ENCODE data around the gene IFNK. TPM values are rescaled to one million over a fixed set of nuclear protein-coding genes. Genes with fewer than 3 reads are reported as not detected.

The IFNK gene
- polyA plus RNA-seq, 1 donor (not counting 4 experiments of a cell fraction or from before 2014, with no cell fraction given), result 29.2 TPM

DNA sequence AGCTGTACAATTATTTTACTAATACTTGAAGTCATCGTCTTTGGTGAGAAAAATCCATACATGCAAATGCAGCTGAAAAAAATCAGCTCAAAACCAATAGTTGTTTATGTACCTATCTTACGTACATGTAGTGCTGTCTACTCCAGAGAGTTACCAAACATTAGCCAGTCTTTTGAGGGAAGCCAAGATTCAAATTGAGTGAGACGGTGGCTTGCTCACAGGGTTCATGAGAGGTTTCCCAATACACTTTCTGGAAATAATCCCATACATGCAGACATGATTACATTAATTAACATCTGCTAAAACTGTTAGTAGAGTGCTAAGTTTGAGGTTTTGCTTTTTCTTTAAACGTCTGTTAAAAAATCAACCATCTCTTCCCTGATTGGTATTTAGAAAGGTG is 46.9 kb downstream of the IFNK start:
- FAIRE-seq (no peak), DNase-seq (ENCODE audit: low read depth, low spot score) (no peak)
- Histone ChIP-seq H3K9me3 (ENCODE audit: control insufficient read depth, low read depth, low read length) (no peaks in the 10 kb centered on the region), H3K4me1 (ENCODE audit: control insufficient read depth, extremely low read depth, insufficient read depth, low read length) (peaks cover 9% of the 10 kb centered on the region), H4K20me1 (ENCODE audit: control insufficient read depth, extremely low read depth, insufficient read depth, low read length) (no peaks in the 10 kb centered on the region), H3K36me3 (ENCODE audit: control insufficient read depth in 2 of 2, extremely low read depth in 1 of 2, insufficient read depth in 2 of 2, low read length in 2 of 2) (peaks cover 0 to 2% of the 10 kb centered on the region in 2 experiments), H3K9ac (ENCODE audit: control insufficient read depth, extremely low read depth, insufficient read depth, low read length) (no peak overlapping the region), H3K27me3 (ENCODE audit: control insufficient read depth, extremely low read depth, insufficient read depth, low read length) (no peaks in the 10 kb centered on the region), H3K27ac (ENCODE audit: control insufficient read depth, insufficient read depth, low read length) (no peak overlapping the region), H3K4me3 (ENCODE audit: control insufficient read depth in 2 of 3, extremely low read depth in 1 of 3, insufficient read depth in 2 of 3, low read depth in 1 of 3, low read length in 3 of 3) (no peak overlapping the region), H3K4me2 (ENCODE audit: control insufficient read depth, extremely low read depth, insufficient read depth, low read depth, low read length) (no peak overlapping the region), H2AFZ (ENCODE audit: control insufficient read depth, low read length) (no peak overlapping the region), H3K79me2 (ENCODE audit: control insufficient read depth, insufficient read depth, low read length) (peaks cover 2% of the 10 kb centered on the region), H3K9me1 (ENCODE audit: control insufficient read depth, extremely low read depth, insufficient read depth, low read length) (no peaks in the 10 kb centered on the region)
- dilution Hi-C loops (cut with MboI; ENCODE audit: extremely low pct_ligation_motif_present, low sequenced_read_pairs), result no loop called here
- TF ChIP-seq, protein P1, sequence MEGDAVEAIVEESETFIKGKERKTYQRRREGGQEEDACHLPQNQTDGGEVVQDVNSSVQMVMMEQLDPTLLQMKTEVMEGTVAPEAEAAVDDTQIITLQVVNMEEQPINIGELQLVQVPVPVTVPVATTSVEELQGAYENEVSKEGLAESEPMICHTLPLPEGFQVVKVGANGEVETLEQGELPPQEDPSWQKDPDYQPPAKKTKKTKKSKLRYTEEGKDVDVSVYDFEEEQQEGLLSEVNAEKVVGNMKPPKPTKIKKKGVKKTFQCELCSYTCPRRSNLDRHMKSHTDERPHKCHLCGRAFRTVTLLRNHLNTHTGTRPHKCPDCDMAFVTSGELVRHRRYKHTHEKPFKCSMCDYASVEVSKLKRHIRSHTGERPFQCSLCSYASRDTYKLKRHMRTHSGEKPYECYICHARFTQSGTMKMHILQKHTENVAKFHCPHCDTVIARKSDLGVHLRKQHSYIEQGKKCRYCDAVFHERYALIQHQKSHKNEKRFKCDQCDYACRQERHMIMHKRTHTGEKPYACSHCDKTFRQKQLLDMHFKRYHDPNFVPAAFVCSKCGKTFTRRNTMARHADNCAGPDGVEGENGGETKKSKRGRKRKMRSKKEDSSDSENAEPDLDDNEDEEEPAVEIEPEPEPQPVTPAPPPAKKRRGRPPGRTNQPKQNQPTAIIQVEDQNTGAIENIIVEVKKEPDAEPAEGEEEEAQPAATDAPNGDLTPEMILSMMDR (optimal IDR thresholded peaks at IDR 0.05 in 1 of 3, IDR thresholded peaks at IDR 0.05 in 1 of 3, conservative IDR thresholded peaks at IDR 0.05 in 1 of 3; ENCODE audit: extremely low read depth in 1 of 3, insufficient read depth in 2 of 3, low read length in 3 of 3), result no peak
- TF ChIP-seq EZH2 (IDR thresholded peaks at IDR 0.05; ENCODE audit: low read length), result no peak

DNA sequence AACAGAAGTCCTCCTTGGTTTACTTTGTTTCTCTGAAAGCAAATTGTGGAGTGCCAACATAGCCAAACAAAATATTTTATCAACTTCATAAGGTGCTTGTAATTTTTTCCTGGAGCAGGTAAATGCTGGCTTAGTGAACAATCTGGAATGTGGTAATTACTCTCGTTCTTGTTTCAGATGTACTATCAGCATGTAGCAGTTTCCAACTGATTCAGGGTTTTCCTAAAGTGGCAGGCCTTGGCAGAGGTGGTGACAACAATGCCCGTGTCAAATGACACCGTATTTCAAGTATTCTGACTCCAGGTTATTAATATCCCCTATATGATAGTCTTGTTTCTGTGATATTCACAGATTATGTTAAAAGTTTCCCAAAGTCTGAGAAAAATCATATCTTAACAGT is 48.0 kb downstream of the IFNK start:
- FAIRE-seq, result no peak
- Histone ChIP-seq H2AFZ (ENCODE audit: control insufficient read depth, low read length) (no peak overlapping the region), H3K4me3 (ENCODE audit: control insufficient read depth in 2 of 3, extremely low read depth in 1 of 3, insufficient read depth in 2 of 3, low read depth in 1 of 3, low read length in 3 of 3) (no peak overlapping the region)

More for the DNA sequence above, 48.0 kb downstream of the IFNK start:
- Histone ChIP-seq H3K36me3 (ENCODE audit: control insufficient read depth in 2 of 2, extremely low read depth in 1 of 2, insufficient read depth in 2 of 2, low read length in 2 of 2) (no peaks in the 10 kb centered on the region), H3K9me3 (ENCODE audit: control insufficient read depth, low read depth, low read length) (no peaks in the 10 kb centered on the region), H3K4me2 (ENCODE audit: control insufficient read depth, extremely low read depth, insufficient read depth, low read depth, low read length) (peak overlapping the region; percentile 92), H4K20me1 (ENCODE audit: control insufficient read depth, extremely low read depth, insufficient read depth, low read length) (no peaks in the 10 kb centered on the region), H3K9me1 (ENCODE audit: control insufficient read depth, extremely low read depth, insufficient read depth, low read length) (no peaks in the 10 kb centered on the region), H3K27ac (ENCODE audit: control insufficient read depth, insufficient read depth, low read length) (no peak overlapping the region), H3K79me2 (ENCODE audit: control insufficient read depth, insufficient read depth, low read length) (peaks cover 2% of the 10 kb centered on the region), H3K9ac (ENCODE audit: control insufficient read depth, extremely low read depth, insufficient read depth, low read length) (no peak overlapping the region), H3K4me1 (ENCODE audit: control insufficient read depth, extremely low read depth, insufficient read depth, low read length) (peaks cover 9% of the 10 kb centered on the region), H3K27me3 (ENCODE audit: control insufficient read depth, extremely low read depth, insufficient read depth, low read length) (no peaks in the 10 kb centered on the region)
- no peak for DNase-seq (ENCODE audit: low read depth, low spot score)
- TF ChIP-seq, protein P1 (optimal IDR thresholded peaks at IDR 0.05 in 1 of 3, IDR thresholded peaks at IDR 0.05 in 1 of 3, conservative IDR thresholded peaks at IDR 0.05 in 1 of 3; ENCODE audit: extremely low read depth in 1 of 3, insufficient read depth in 2 of 3, low read length in 3 of 3), result no peak
- TF ChIP-seq EZH2 (IDR thresholded peaks at IDR 0.05; ENCODE audit: low read length), result no peak
- dilution Hi-C loops (cut with MboI; ENCODE audit: extremely low pct_ligation_motif_present, low sequenced_read_pairs), result no loop called here
